ENCODE data around the gene RPRD1A. TPM values are rescaled to one million over a fixed set of nuclear protein-coding genes. Genes with fewer than 3 reads are reported as not detected.
"Not testable (repeated sequence)": the region's sequence is repeated elsewhere in the genome, so short reads cannot be mapped to it uniquely, and the experiment has no call there.

The RPRD1A gene
- total RNA-seq (2014; rRNA removed; shearing (Covaris generic)), result 80.6 and 83.3 TPM in 2 replicates

GRCh38 chr18:36067055-36067957, at the start of gene RPRD1A:
Gene RPRD1A (minus strand): TSS chr18:36067559. CDS start chr18:36067404, 155 bp downstream.
- peak; percentile 90 for DNase-seq (ENCODE audit: low spot score)

- not testable (repeated sequence) for DNase-seq (ENCODE audit: low spot score)
Measured at GRCh38 chr18:36116771-36117170, 49.4 kb upstream of the RPRD1A start.

- no peak for DNase-seq (ENCODE audit: low spot score)
Measured at GRCh38 chr18:36114738-36115137, 47.4 kb upstream of the RPRD1A start.

GRCh38 chr18:36114251-36114650, 46.9 kb upstream of the RPRD1A start:
- no peak for DNase-seq (ENCODE audit: low spot score)

- DNase-seq (ENCODE audit: low spot score), result no peak
Measured at GRCh38 chr18:36112302-36112701, 44.9 kb upstream of the RPRD1A start.

- DNase-seq (ENCODE audit: low spot score), result no peak
Measured at GRCh38 chr18:36109737-36110136, 42.4 kb upstream of the RPRD1A start.

GRCh38 chr18:36108601-36109000, 41.2 kb upstream of the RPRD1A start:
- DNase-seq (ENCODE audit: low spot score), result no peak

- DNase-seq (ENCODE audit: low spot score), result no peak
Measured at GRCh38 chr18:36108196-36108595, 40.8 kb upstream of the RPRD1A start.

- no peak for DNase-seq (ENCODE audit: low spot score)
Measured at GRCh38 chr18:36107477-36107876, 40.1 kb upstream of the RPRD1A start.

GRCh38 chr18:36104749-36105148, 37.4 kb upstream of the RPRD1A start:
- no peak for DNase-seq (ENCODE audit: low spot score)

GRCh38 chr18:36101943-36102342, 34.6 kb upstream of the RPRD1A start:
- DNase-seq (ENCODE audit: low spot score), result no peak

GRCh38 chr18:36099311-36099710, 32.0 kb upstream of the RPRD1A start:
- no peak for DNase-seq (ENCODE audit: low spot score)

GRCh38 chr18:36096955-36097354, 29.6 kb upstream of the RPRD1A start:
- no peak for DNase-seq (ENCODE audit: low spot score)

- DNase-seq (ENCODE audit: low spot score), result peak; percentile 42
Measured at GRCh38 chr18:36095936-36096519, 28.7 kb upstream of the RPRD1A start.

- DNase-seq (ENCODE audit: low spot score), result no peak
Measured at GRCh38 chr18:36094431-36094830, 27.1 kb upstream of the RPRD1A start.

- not testable (repeated sequence) for DNase-seq (ENCODE audit: low spot score)
Measured at GRCh38 chr18:36092116-36092515, 24.8 kb upstream of the RPRD1A start.

- DNase-seq (ENCODE audit: low spot score), result no peak
Measured at GRCh38 chr18:36089001-36089400, 21.6 kb upstream of the RPRD1A start.

- DNase-seq (ENCODE audit: low spot score), result no peak
Measured at GRCh38 chr18:36088256-36088655, 20.9 kb upstream of the RPRD1A start.

- DNase-seq (ENCODE audit: low spot score), result no peak
Measured at GRCh38 chr18:36086186-36086585, 18.8 kb upstream of the RPRD1A start.

GRCh38 chr18:36085195-36085594, 17.8 kb upstream of the RPRD1A start:
- DNase-seq (ENCODE audit: low spot score), result no peak

- DNase-seq (ENCODE audit: low spot score), result no peak
Measured at GRCh38 chr18:36083729-36084128, 16.4 kb upstream of the RPRD1A start.

GRCh38 chr18:36081118-36081517, 13.8 kb upstream of the RPRD1A start:
- not testable (repeated sequence) for DNase-seq (ENCODE audit: low spot score)

All from A172 (cell line).